Astrocyte of the cerebellum (primary cell): Measurements from ENCODE around the gene IFNA5.

Experiments used
- DNase-seq: peaks from one replicate; pipeline ENCODE4 v3.0.0-alpha.2; 2011; ENCODE audit warnings: low read depth
- H3K4me3 ChIP-seq: 2 replicates; pipeline ENCODE4 v1.5.1; 2011; ENCODE audit warnings: mild to moderate bottlenecking, low read depth, low read length, moderate library complexity
- CTCF ChIP-seq: IDR thresholded peaks from 2 replicates; pipeline ENCODE4 v1.5.1; 2012; ENCODE audit warnings: low read length, low read depth, moderate library complexity, mild to moderate bottlenecking; ENCODE audit errors: missing control alignments
- in situ Hi-C: cut with HindIII; loops from 2 replicates; pipeline ENCODE4 v1.10.0; 2017; ENCODE audit warnings: low sequenced_read_pairs

IFNA5 gene

GRCh38 chr9:21333226-21333625, 28.1 kb upstream of the IFNA5 start:
- peak overlapping the region; percentile 67 for H3K4me3 ChIP-seq
- no peak for DNase-seq
- TF ChIP-seq CTCF = no peak
- in situ Hi-C loops = loop anchor here (5.0 to 25.0 kb wide), 2 partner anchors 69 to 479 kb away; partner anchors contain the start of gene MTAP

- DNase-seq = no peak
- TF ChIP-seq CTCF = no peak
- in situ Hi-C loops = loop anchor here (5.0 to 25.0 kb wide), 2 partner anchors 70 to 480 kb away; partner anchors contain the start of gene MTAP
- H3K4me3 ChIP-seq = no peak overlapping the region
Observed at GRCh38 chr9:21331676-21332402, 26.7 kb upstream of the IFNA5 start.

GRCh38 chr9:21326526-21327139, 21.5 kb upstream of the IFNA5 start:
- peak; percentile 54 for TF ChIP-seq CTCF
- DNase-seq = peak; percentile 35
- in situ Hi-C loops = loop anchor here (25.0 kb wide), 1 partner anchor 486 kb away; the partner anchor contains the start of gene MTAP
- H3K4me3 ChIP-seq = no peak overlapping the region

- TF ChIP-seq CTCF = no peak
- no peak for DNase-seq
- in situ Hi-C loops = no loop called here
- H3K4me3 ChIP-seq = no peak overlapping the region
Observed at GRCh38 chr9:21324047-21324446, 18.9 kb upstream of the IFNA5 start.

- no peak for TF ChIP-seq CTCF
Observed at GRCh38 chr9:21322911-21323461, 17.9 kb upstream of the IFNA5 start.

GRCh38 chr9:21320465-21320864, 15.4 kb upstream of the IFNA5 start:
- no peak for TF ChIP-seq CTCF
- no peak overlapping the region for H3K4me3 ChIP-seq
- no peak for DNase-seq
- in situ Hi-C loops = no loop called here

More at GRCh38 chr9:21322911-21323461, 17.9 kb upstream of the IFNA5 start:
- no peak for DNase-seq
- no peak overlapping the region for H3K4me3 ChIP-seq
- in situ Hi-C loops = no loop called here
